ENCODE data around the gene NELFA.
"Not testable (repeated sequence)": the region's sequence is repeated elsewhere in the genome, so short reads cannot be mapped to it uniquely, and the experiment has no call there.

The NELFA gene

DNA sequence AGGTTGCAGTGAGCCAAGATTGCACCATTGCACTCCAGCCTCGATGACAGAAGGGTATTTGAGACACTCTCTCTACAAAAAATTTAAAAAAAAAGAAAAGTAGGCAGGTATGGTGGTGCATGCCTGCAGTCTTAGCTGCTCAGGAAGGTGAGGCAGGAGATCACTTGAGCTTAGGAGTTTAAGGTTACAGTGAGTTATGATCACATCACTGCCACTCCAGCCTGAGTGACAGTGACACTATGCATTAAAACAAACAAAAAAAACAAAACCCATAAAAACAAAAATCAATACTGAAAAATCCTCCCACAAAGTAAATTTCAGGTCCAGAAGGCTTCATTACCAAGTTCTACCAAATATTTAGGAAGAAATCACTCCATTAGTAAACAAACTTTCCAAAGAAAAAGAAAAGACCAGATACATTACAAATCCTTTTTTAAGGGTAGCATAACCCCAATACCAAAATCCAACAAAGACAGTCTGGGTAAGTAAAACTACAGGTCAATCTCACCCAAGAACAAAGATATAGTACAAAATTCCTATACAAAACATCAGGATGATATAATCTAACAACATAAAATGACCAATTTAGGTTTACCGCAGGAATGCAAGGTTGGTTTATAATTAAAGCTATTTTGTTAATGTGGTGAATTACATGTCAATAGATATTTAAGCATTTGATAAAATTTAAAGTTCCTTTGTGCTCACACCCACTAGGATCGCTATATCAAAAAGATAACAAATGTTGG is 11.7 kb downstream of the NELFA start:
- TF ChIP-seq, protein P1, sequence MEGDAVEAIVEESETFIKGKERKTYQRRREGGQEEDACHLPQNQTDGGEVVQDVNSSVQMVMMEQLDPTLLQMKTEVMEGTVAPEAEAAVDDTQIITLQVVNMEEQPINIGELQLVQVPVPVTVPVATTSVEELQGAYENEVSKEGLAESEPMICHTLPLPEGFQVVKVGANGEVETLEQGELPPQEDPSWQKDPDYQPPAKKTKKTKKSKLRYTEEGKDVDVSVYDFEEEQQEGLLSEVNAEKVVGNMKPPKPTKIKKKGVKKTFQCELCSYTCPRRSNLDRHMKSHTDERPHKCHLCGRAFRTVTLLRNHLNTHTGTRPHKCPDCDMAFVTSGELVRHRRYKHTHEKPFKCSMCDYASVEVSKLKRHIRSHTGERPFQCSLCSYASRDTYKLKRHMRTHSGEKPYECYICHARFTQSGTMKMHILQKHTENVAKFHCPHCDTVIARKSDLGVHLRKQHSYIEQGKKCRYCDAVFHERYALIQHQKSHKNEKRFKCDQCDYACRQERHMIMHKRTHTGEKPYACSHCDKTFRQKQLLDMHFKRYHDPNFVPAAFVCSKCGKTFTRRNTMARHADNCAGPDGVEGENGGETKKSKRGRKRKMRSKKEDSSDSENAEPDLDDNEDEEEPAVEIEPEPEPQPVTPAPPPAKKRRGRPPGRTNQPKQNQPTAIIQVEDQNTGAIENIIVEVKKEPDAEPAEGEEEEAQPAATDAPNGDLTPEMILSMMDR (IDR thresholded peaks at IDR 0.05; ENCODE audit: borderline replicate concordance, insufficient read depth, low read depth, low read length) = no peak
- no peak overlapping the region for H3K4me3 ChIP-seq (ENCODE audit: low read depth, low read length)

DNA sequence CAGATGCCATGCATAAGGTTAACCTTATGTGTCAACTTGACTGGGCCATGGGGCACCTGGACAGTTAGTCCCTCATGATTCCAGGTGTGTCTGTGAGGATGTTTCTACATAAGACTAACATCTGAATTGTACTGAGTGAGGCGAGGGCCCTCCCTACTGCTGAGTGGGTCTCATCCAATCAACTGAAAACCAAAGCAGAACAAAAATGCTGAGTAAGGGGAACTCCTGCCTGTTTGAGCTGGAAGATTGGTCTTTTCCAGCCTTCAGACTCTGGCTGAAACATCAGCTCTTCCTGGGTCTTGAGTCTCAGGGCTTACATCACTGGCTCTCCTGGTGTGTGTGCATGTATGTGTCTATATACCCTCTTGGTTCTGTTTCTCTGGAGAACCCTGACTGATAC is 13.8 kb downstream of the NELFA start:
- TF ChIP-seq, protein P1 (IDR thresholded peaks at IDR 0.05; ENCODE audit: borderline replicate concordance, insufficient read depth, low read depth, low read length) = no peak

DNA sequence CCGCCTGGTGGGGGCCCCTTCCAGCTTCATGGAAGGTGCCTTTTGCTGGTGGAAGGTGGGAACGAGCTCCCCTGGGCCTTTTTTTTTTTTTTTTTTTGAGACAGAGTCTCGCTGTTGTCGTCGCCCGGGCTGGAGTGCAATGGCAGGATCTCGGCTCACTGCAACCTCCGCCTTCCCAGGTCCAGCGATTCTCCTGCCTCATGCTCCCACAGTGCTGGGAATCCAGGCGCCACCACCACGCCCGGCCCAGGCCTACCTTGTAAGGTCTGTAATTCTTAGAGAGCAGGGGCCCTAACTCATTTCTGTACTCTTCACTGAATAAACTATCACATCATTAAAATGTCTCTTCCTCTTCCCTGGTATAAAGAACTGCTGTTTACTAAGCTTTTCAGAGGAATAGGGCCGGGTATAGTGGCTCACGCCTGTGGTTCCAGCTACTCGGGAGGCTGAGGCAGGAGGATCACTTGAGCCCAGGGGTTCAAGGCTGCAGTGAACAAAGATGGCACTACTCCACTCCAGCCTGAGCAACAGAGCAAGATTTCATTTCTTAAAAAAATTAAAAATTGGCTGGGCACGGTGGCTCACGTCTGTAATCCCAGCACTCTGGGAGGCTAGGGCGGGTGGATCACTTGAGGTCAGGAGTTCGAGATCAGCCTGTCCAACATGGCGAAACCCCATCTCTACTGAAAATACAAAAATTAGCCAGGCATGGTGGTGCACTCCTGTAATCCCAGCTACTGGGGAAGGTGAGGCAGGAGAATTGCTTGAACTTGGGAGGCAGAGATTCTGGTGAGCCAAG is 14.9 kb downstream of the NELFA start:
- not testable (repeated sequence) for H3K4me3 ChIP-seq (ENCODE audit: low read depth, low read length)

More for the DNA sequence above, 13.8 kb downstream of the NELFA start:
- H3K4me3 ChIP-seq (ENCODE audit: low read depth, low read length) = no peak overlapping the region

DNA sequence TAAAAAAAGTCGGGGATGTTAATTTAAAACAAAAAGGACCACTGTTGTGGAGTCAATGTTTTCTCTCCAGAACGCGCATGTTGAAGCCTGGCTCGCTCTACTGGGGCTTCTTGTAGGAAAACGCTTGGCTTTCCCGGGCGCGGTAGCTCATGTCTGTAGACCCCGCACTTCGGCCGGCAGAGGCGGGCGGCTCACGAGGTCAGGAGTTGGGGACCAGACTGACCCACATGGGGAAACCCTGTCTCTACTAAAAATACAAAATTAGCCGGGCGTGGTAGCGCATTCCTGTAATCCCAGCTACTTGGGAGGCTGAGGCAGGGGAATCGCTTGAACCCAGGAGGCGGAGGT is 15.6 kb downstream of the NELFA start:
- no peak overlapping the region for H3K4me3 ChIP-seq (ENCODE audit: low read depth, low read length)
- TF ChIP-seq, protein P1 (IDR thresholded peaks at IDR 0.05; ENCODE audit: borderline replicate concordance, insufficient read depth, low read depth, low read length) = no peak

DNA sequence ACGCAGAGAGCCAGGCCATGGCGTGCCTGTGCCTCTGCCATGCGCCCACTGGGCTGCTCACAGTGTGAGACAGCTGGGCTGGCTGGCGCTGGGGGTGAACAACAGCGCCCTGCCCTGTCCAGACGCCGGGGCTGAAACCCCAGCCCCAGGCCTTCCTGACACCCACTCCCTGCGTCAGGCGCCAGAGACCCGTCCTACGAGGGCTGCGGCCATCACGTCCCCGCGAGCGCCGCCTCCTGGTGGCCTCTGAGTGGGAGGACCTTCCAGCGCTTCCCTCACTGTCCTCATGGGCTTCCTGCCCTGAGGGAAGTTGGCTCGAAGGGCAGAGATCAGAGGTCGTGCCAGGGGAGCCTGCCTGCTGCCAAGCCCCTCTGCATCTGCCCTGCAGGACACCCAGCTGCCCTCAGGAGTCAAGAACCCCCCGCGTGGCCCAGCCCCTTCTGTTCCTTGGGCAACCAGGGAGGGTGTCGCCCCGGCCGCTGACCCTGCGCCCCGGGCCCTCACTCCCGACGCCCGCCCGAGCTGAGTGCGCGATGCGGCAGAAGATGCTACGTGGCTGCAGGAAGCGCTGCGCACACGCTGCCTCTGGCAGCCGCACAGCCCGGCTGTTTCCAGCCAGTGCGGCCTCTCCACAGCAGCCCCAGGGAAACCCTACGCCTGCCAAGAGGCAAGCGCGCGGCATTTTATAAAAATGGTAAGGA is 16.2 kb downstream of the NELFA start:
- TF ChIP-seq, protein P1 (IDR thresholded peaks at IDR 0.05; ENCODE audit: borderline replicate concordance, insufficient read depth, low read depth, low read length) = no peak
- no peak overlapping the region for H3K4me3 ChIP-seq (ENCODE audit: low read depth, low read length)

DNA sequence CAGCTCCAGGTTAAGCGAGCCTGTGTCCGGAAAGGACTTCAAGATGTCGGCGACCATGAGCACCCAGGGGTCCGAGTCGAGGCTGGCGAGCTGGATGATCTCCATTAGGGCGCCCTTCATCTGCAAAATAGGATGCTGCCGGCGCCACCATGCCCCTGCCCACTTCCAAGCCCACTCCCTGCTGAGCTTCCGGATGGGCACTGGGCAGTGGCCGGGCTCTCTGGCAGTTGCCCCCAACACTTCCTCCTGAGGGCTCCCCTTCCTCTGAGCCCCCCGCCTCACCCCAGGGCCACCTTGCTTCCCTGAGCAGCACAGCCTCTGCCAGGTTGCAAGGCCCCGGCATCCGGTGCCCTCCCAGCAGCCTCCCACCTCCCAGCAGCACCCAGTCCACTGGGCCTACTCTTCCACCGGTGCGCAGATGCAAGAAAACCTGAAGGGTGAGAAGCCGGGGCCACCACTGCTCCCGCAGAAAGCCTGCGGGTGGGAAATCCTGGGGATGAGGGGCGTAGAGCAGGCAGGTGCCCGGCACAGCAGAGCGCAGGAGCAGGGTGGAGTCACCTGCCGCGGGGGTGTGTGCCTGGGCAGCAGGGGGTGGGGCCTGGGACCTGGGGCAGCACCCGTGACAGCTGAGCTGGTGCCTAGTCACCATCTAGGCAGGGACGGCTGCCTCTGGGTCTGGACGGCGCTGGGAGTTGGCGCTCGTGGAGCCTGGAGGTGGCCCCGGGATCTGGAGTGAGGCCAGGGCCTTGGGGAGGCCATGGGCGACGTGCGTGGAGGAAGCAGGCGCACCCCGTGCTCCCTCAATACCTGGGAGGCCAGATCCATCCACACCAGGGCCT is 17.0 kb downstream of the NELFA start:
- H3K4me3 ChIP-seq (ENCODE audit: low read depth, low read length) = no peak overlapping the region
- TF ChIP-seq, protein P1 (IDR thresholded peaks at IDR 0.05; ENCODE audit: borderline replicate concordance, insufficient read depth, low read depth, low read length) = no peak

DNA sequence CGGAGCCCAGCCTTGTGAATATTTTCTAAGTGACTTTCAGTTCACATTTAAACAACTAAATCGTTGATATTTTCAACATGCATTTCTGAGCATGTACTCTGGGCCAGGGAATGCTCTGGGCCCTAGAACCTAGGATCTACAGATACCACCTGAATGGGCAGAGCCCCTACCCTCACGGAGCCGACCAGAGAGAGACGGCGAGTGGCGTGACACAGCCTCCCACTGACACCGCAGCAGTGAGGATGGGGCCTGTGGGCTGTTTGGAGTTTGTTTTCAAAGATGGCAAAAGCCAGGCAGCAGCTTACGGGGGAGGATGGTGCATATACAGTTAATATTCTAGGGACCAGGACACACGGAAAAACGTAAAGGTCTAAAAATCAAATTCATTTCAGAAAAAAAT is 17.7 kb downstream of the NELFA start:
- TF ChIP-seq, protein P1 (IDR thresholded peaks at IDR 0.05; ENCODE audit: borderline replicate concordance, insufficient read depth, low read depth, low read length) = no peak
- no peak overlapping the region for H3K4me3 ChIP-seq (ENCODE audit: low read depth, low read length)

All from GM12875 (cell line).